GM23338 (cell line): ENCODE data around the gene RNGTT. TPM values are rescaled to one million over a fixed set of nuclear protein-coding genes. Genes with fewer than 3 reads are reported as not detected.

Experiments used
- ATAC-seq: fragments of 200-7000 bp; cut with Tn5 transposase; 3 replicates; pipeline ENCODE4 v1.9.1; 2020
- DNase-seq: peaks from one replicate; pipeline ENCODE4 v3.0.0-alpha.2; 2015; ENCODE audit warnings: low spot score
- H2AFZ ChIP-seq: fragments of 200-600 bp; sonication (generic); 2 replicates; pipeline ENCODE4 v1.8.0; 2016; ENCODE audit warnings: antibody characterized with exemption, mild to moderate bottlenecking, moderate library complexity
- H3F3A ChIP-seq: fragments of 200-600 bp; sonication (generic); replicated peaks from 2 replicates; pipeline ENCODE4 v1.8.0; 2017; ENCODE audit warnings: antibody characterized with exemption, mixed run types, low read depth
- H3K27ac ChIP-seq: fragments of 200-600 bp; sonication (generic); 2 replicates; pipeline ENCODE4 v1.6.1; 2016; ENCODE audit warnings: low read depth
- H3K27me3 ChIP-seq: fragments of 200-600 bp; sonication (generic); 2 replicates; pipeline ENCODE4 v1.8.0; 2016; ENCODE audit warnings: mild to moderate bottlenecking, mixed run types, moderate library complexity; ENCODE audit not compliant: insufficient read depth
- H3K36me3 ChIP-seq: fragments of 200-600 bp; sonication (generic); 2 replicates; pipeline ENCODE4 v1.8.0; 2016; ENCODE audit warnings: mild to moderate bottlenecking; ENCODE audit not compliant: insufficient read depth
- H3K4me1 ChIP-seq: fragments of 200-600 bp; sonication (generic); 2 replicates; pipeline ENCODE4 v1.8.0; 2016; ENCODE audit warnings: mild to moderate bottlenecking, moderate library complexity; ENCODE audit not compliant: insufficient read depth
- H3K4me2 ChIP-seq: fragments of 200-600 bp; sonication (generic); 2 replicates; pipeline ENCODE4 v1.7.1; 2017; ENCODE audit warnings: mixed run types
- H3K4me3 ChIP-seq: fragments of 200-600 bp; sonication (generic); 2 replicates; pipeline ENCODE4 v1.6.1; 2016; ENCODE audit warnings: mixed run types
- H3K79me2 ChIP-seq: fragments of 200-600 bp; sonication (generic); replicated peaks from 2 replicates; pipeline ENCODE4 v1.8.0; 2017; ENCODE audit warnings: mild to moderate bottlenecking; ENCODE audit not compliant: insufficient read depth
- H3K9me2 ChIP-seq: fragments of 200-600 bp; sonication (generic); 2 replicates; pipeline ENCODE4 v1.8.0; 2017; ENCODE audit not compliant: insufficient read depth
- H4K20me1 ChIP-seq: fragments of 200-600 bp; sonication (generic); replicated peaks from 2 replicates; pipeline ENCODE4 v1.8.0; 2017; ENCODE audit warnings: mild to moderate bottlenecking; ENCODE audit not compliant: insufficient read depth
- H3K27ac Mint-ChIP-seq: 2 replicates; pipeline ENCODE4 v1.8.0; 2020; ENCODE audit warnings: inconsistent platforms, mild to moderate bottlenecking, moderate library complexity, mixed read lengths
- H3K27me3 Mint-ChIP-seq: 3 replicates; pipeline ENCODE4 v1.8.0; 2022; ENCODE audit warnings: low read depth, mild to moderate bottlenecking, moderate library complexity, mixed read lengths, inconsistent platforms; ENCODE audit not compliant: insufficient read depth, poor library complexity
- H3K36me3 Mint-ChIP-seq: 3 replicates; pipeline ENCODE4 v1.8.0; 2021; ENCODE audit warnings: low read depth, mild to moderate bottlenecking, inconsistent platforms, moderate library complexity, mixed read lengths
- H3K4me1 Mint-ChIP-seq: 3 replicates; pipeline ENCODE4 v1.8.0; 2020; ENCODE audit warnings: mild to moderate bottlenecking, inconsistent platforms, mixed read lengths
- H3K4me3 Mint-ChIP-seq: 3 replicates; pipeline ENCODE4 v1.8.0; 2021; ENCODE audit warnings: moderate library complexity, mild to moderate bottlenecking, inconsistent platforms, mixed read lengths
- H3K9me3 Mint-ChIP-seq: 3 replicates; pipeline ENCODE4 v1.8.0; 2020; ENCODE audit warnings: moderate library complexity, mild to moderate bottlenecking, inconsistent platforms, mixed read lengths
- ETS1 ChIP-seq: IDR thresholded peaks from 2 replicates; pipeline ENCODE4 v1.6.1; 2016; ENCODE audit warnings: antibody characterized with exemption
- JUNB ChIP-seq: IDR thresholded peaks from one replicate; pipeline ENCODE4 v1.6.1; 2016; ENCODE audit warnings: antibody characterized with exemption; ENCODE audit not compliant: unreplicated experiment
- NANOG ChIP-seq: IDR thresholded peaks from 2 replicates; pipeline ENCODE4 v1.6.1; 2016; ENCODE audit warnings: antibody characterized with exemption, borderline replicate concordance
- POLR2AphosphoS5 ChIP-seq: IDR thresholded peaks from 2 replicates; pipeline ENCODE4 v1.6.1; 2016; ENCODE audit warnings: antibody characterized with exemption, low read depth
- ZNF114 ChIP-seq: fragments of 250-450 bp; sonication (Bioruptor Pico); IDR thresholded peaks from 2 replicates; pipeline ENCODE4 v1.5.0; 2020; ENCODE audit warnings: mild to moderate bottlenecking, moderate library complexity
- ZNF331 ChIP-seq: fragments of 250-450 bp; sonication (Bioruptor Pico); IDR thresholded peaks from 2 replicates; pipeline ENCODE4 v1.5.0; 2020; ENCODE audit warnings: low read depth, mild to moderate bottlenecking, moderate library complexity
- ZNF462 ChIP-seq: fragments of 250-450 bp; sonication (Bioruptor Pico); IDR thresholded peaks from 2 replicates; pipeline ENCODE4 v1.5.0; 2020; ENCODE audit warnings: mild to moderate bottlenecking, moderate library complexity
- polyA plus RNA-seq: library from polyadenylated mRNA; unstranded; fragments of >200 nt; fragmentation: Nextera tagmentation; extraction: Ambion mirVana; gene quantifications from 2 replicates; pipeline ENCODE4 v1.2.1, GENCODE V29; 2016
- total RNA-seq: library from RNA; depleted of rRNA; stranded (reverse); fragments of >200 nt; shearing (Covaris generic); gene quantifications from 2 replicates; pipeline ENCODE4 v1.2.3, GENCODE V29; 2014

The RNGTT gene
- total and polyA plus RNA-seq, 2 experiments from 2014 or later: 11.2 to 29.2 TPM

- no peak for TF ChIP-seq ZNF462 (CRISPR knock-in tag)
Observed at GRCh38 chr6:88750936-88751335, 212.5 kb downstream of the RNGTT start (continued).

- Histone ChIP-seq H3F3A (no peaks in the 10 kb centered on the region), H3K4me1 (no peaks in the 10 kb centered on the region), H3K9me2 (no peaks in the 10 kb centered on the region), H3K27me3 (no peaks in the 10 kb centered on the region), H3K27ac (no peak overlapping the region), H3K79me2 (no peaks in the 10 kb centered on the region), H4K20me1 (no peaks in the 10 kb centered on the region), H3K4me3 (no peak overlapping the region), H3K36me3 (no peaks in the 10 kb centered on the region), H2AFZ (no peak overlapping the region), H3K4me2 (no peak overlapping the region)
- H3K27ac Mint-ChIP-seq: no peak overlapping the region
- no peaks in the 10 kb centered on the region for H3K27me3 Mint-ChIP-seq
- H3K4me3 Mint-ChIP-seq: no peak overlapping the region
- H3K4me1 Mint-ChIP-seq: peaks cover 2% of the 10 kb centered on the region; the same call in 1 of the 3 replicates
- no peak for DNase-seq
- peaks cover 1% of the 10 kb centered on the region; the same call in 2 of the 3 replicates for H3K9me3 Mint-ChIP-seq
- TF ChIP-seq ZNF462 (CRISPR knock-in tag) (no peak), POLR2AphosphoS5 (no peak), ETS1 (no peak), ZNF114 (no peak), ZNF331 (CRISPR knock-in tag) (no peak), JUNB (no peak), NANOG (no peak)
- H3K36me3 Mint-ChIP-seq: peaks cover 9% of the 10 kb centered on the region
- ATAC-seq: no peak
Observed at GRCh38 chr6:88749849-88750248, 213.6 kb downstream of the RNGTT start.
